ENCODE measurements around the gene HS6ST2. TPM values are rescaled to one million over a fixed set of nuclear protein-coding genes. Genes with fewer than 3 reads are reported as not detected.
A peak's percentile ranks its signal among the peaks of the same experiment; 100 is the strongest.
"Not testable (repeated sequence)": the region's sequence is repeated elsewhere in the genome, so short reads cannot be mapped to it uniquely, and the experiment has no call there.

The HS6ST2 gene
- total RNA-seq, 1 donor from 2014 or later, result 8.2 TPM

GRCh38 chrX:132940727-132941327 lies 17.6 kb downstream of the HS6ST2 start:
- DNase-seq (ENCODE audit: low read depth), result no peak

DNA sequence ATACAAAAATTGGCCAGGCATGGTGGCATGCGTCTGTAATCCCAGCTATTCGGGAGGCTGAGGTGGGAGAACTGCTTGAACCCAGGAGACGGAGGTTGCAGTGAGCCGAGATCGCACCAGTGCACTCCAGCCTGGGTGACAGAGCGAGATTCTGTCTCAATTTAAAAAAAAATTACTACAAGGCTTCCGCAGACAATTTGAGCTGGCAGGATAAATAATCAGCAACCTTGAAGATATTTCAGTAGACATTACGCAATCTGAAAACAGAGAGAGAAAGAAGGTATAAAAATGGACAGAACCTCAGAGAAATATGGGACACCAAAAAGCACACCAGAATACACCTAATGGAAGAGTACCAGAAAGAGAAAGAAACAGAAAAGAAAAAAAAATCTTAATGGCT lies 25.3 kb downstream of the HS6ST2 start:
- DNase-seq (ENCODE audit: low read depth), result no peak

GRCh38 chrX:132924426-132924825 lies 34.0 kb downstream of the HS6ST2 start:
- DNase-seq (ENCODE audit: low read depth), result no peak

DNA sequence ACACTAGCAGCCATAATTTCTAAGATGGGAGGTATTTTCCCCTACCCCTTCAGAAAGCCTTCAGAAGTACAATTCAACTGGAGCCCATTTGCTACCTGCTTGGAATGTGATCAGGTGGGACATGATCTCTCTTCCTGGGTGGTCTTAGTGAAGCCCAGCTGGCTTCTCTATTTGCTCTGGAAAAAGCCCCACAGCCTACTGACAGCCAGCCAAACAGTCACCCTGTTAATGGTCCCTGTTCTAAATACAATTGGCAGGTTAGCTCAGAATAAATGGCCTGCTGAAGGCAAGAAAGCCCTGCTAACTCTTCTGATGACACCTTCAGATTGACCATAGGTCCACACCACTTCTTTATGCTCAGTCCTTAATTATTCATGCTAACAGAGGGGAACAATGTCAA lies 39.9 kb downstream of the HS6ST2 start:
- DNase-seq (ENCODE audit: low read depth), result no peak

DNA sequence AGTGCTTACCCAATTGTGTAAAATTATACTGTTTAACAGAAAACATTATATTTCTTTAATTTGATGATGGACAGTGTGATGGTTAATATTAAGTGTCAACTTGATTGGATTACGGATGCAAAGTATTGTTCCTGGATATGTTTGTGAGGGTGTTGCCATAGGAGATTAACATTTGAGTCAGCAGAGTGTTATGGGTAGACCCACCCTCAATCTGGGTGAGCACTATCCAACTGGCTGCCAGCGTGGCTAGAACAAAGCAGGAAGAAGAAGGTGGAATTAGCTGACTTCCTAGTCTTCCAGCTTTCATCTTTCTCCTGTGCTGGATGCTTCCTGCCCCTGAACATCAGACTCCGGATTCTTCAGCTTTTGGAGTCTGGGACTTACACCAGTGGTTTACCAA lies 42.1 kb downstream of the HS6ST2 start:
- no peak for DNase-seq (ENCODE audit: low read depth)

DNA sequence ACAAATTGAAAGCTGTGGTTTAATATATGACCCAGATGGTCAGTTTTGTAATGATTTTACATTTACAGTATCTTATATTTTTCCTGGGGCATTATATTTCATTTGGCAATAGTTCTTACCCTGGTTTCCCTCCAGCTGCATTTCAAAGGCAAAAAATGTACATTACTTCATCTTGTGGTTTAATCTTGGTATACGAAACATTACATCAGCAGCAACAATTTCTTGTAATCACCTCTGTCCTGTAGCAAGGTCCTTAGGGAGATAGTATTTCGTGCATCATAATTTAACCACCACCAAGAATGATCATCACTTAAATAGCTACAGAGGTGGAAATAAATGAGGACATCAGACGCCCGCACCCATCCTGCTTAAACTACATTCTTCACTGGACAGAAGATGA lies 48.8 kb downstream of the HS6ST2 start:
- DNase-seq (ENCODE audit: low read depth), result no peak

DNA sequence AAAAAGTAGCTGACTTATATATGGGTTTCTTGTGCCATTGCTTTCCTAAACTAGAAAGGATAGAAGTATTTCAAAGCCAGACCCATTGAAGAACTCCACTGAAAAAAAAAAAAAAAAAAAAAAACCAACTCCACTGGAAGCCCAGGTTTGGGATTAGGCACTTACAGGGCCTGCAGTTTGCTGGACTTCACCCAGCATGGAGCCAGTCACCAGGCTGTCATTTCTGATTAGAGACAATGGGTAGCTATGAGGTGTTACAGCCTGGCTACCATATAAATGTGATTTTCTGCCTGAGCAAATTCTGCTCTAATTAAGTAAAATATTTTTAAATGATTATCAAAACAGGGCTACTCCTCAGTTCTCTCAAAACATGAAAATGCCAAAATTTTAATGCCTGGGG lies 49.5 kb downstream of the HS6ST2 start:
- DNase-seq (ENCODE audit: low read depth), result no peak

GRCh38 chrX:132900633-132901293 lies 57.7 kb downstream of the HS6ST2 start:
- peak; percentile 34 for DNase-seq (ENCODE audit: low read depth)

- no peak for DNase-seq (ENCODE audit: low read depth)
Observed at GRCh38 chrX:132887569-132887968, 70.9 kb downstream of the HS6ST2 start.

GRCh38 chrX:132883358-132883915 lies 75.0 kb downstream of the HS6ST2 start:
- no peak for DNase-seq (ENCODE audit: low read depth)

GRCh38 chrX:132880753-132881152 lies 77.7 kb downstream of the HS6ST2 start:
- not testable (repeated sequence) for DNase-seq (ENCODE audit: low read depth)

GRCh38 chrX:132877954-132878536 lies 80.4 kb downstream of the HS6ST2 start:
- no peak for DNase-seq (ENCODE audit: low read depth)

GRCh38 chrX:132876523-132877338 lies 81.7 kb downstream of the HS6ST2 start:
- DNase-seq (ENCODE audit: low read depth), result peak; percentile 41

GRCh38 chrX:132875650-132876522 lies 82.5 kb downstream of the HS6ST2 start:
- DNase-seq (ENCODE audit: low read depth), result peak; percentile 61

GRCh38 chrX:132862562-132862961 lies 95.9 kb downstream of the HS6ST2 start:
- peak; percentile 11 for DNase-seq (ENCODE audit: low read depth)

GRCh38 chrX:132861076-132861475 lies 97.4 kb downstream of the HS6ST2 start:
- no peak for DNase-seq (ENCODE audit: low read depth)

- no peak for DNase-seq (ENCODE audit: low read depth)
Observed at GRCh38 chrX:132860200-132860599, 98.2 kb downstream of the HS6ST2 start.

- DNase-seq (ENCODE audit: low read depth), result peak; percentile 41
Observed at GRCh38 chrX:132858018-132858417, 100.4 kb downstream of the HS6ST2 start.

- DNase-seq (ENCODE audit: low read depth), result peak; percentile 65
Observed at GRCh38 chrX:132855780-132856341, 102.6 kb downstream of the HS6ST2 start.

DNA sequence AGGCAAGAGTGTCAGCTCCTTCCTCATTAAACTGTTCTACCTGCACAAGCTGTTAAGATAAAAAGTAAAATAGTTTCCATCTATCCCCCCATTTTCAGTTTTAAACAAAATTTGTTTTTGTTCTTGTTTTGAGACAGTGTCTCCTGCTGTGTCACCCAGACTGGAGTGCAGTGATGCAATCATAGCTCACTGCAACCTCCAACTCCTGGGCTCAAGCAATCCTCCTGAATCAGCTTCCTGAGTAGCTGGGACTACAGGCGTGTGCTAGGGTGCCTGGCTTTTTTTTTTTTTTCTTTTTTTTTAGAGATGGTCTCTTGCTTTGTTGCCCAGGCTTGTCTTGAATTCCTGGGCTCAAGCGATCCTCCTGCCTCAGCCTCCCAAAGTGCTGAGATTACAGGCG lies 105.4 kb downstream of the HS6ST2 start:
- peak; percentile 44 for DNase-seq (ENCODE audit: low read depth)

All from renal cortical epithelial cell (primary cell).